Neural cell (in vitro differentiated cells): ENCODE measurements around the gene ADAMTS18. TPM values are rescaled to one million over a fixed set of nuclear protein-coding genes. Genes with fewer than 3 reads are reported as not detected.

Experiments
- H2AFZ ChIP-seq: fragments of 200-600, 300-800 bp; sonication (generic), shearing (Covaris generic); 2 replicates; pipeline ENCODE4 v1.6.0; 2014; ENCODE audit warnings: low read depth, mild to moderate bottlenecking, antibody characterized with exemption, low read length, moderate library complexity
- H3F3A ChIP-seq: fragments of 200-600 bp; shearing (Covaris generic); 2 replicates; pipeline ENCODE4 v1.6.1; 2016; ENCODE audit warnings: mild to moderate bottlenecking, moderate library complexity, mixed read lengths, antibody characterized with exemption, low read length; ENCODE audit not compliant: insufficient read depth, poor library complexity, severe bottlenecking
- H3K27ac ChIP-seq: fragments of 200-600, 300-800 bp; sonication (generic), shearing (Covaris generic); 2 replicates; pipeline ENCODE4 v1.5.1; 2014; ENCODE audit warnings: mild to moderate bottlenecking, low read length, moderate library complexity
- H3K27me3 ChIP-seq: fragments of 300-800, 200-600 bp; sonication (generic), shearing (Covaris generic); 2 replicates; pipeline ENCODE4 v1.6.0; 2014; ENCODE audit warnings: mild to moderate bottlenecking, low read depth, low read length, moderate library complexity; ENCODE audit not compliant: insufficient read depth
- H3K36me3 ChIP-seq: fragments of 300-800, 200-600 bp; sonication (generic), shearing (Covaris generic); 2 replicates; pipeline ENCODE4 v1.5.1; 2014; ENCODE audit warnings: mild to moderate bottlenecking, antibody characterized with exemption, low read length, moderate library complexity; ENCODE audit not compliant: insufficient read depth
- H3K4me2 ChIP-seq: fragments of 300-800, 200-600 bp; sonication (generic), shearing (Covaris generic); 2 replicates; pipeline ENCODE4 v1.6.0; 2014; ENCODE audit warnings: mild to moderate bottlenecking, low read length
- H3K4me3 ChIP-seq: fragments of 300-800, 200-600 bp; sonication (generic), shearing (Covaris generic); 2 replicates; pipeline ENCODE4 v1.5.1; 2014; ENCODE audit warnings: mild to moderate bottlenecking, low read length, moderate library complexity
- H3K79me2 ChIP-seq: fragments of 200-600 bp; shearing (Covaris generic); replicated peaks from 2 replicates; pipeline ENCODE4 v1.6.0; 2014; ENCODE audit warnings: mild to moderate bottlenecking, low read length, moderate library complexity; ENCODE audit not compliant: insufficient read depth
- H3K9ac ChIP-seq: fragments of 300-800, 200-600 bp; sonication (generic), shearing (Covaris generic); 2 replicates; pipeline ENCODE4 v1.6.1; 2016; ENCODE audit warnings: mild to moderate bottlenecking, low read length, mixed read lengths
- H3K9me2 ChIP-seq: fragments of 200-600 bp; shearing (Covaris generic); 2 replicates; pipeline ENCODE4 v1.6.1; 2016; ENCODE audit warnings: mild to moderate bottlenecking, low read length, mixed read lengths; ENCODE audit not compliant: insufficient read depth
- H3K9me3 ChIP-seq: fragments of 200-600, 300-800 bp; sonication (generic), shearing (Covaris generic); 2 replicates; pipeline ENCODE4 v1.6.1; 2016; ENCODE audit warnings: mild to moderate bottlenecking, mixed run types, low read length, moderate library complexity, mixed read lengths
- H4K20me1 ChIP-seq: fragments of 200-600 bp; shearing (Covaris generic); 2 replicates; pipeline ENCODE4 v1.6.1; 2016; ENCODE audit warnings: mild to moderate bottlenecking, mixed run types; ENCODE audit not compliant: insufficient read depth
- EP300 ChIP-seq: fragments of 450-650 bp; conservative IDR thresholded peaks from 2 replicates; pipeline ENCODE4 v1.6.1; 2014; ENCODE audit warnings: antibody characterized with exemption, mild to moderate bottlenecking, moderate library complexity; ENCODE audit not compliant: poor library complexity, severe bottlenecking
- EZH2 ChIP-seq: fragments of 200-600, 300-800 bp; shearing (Covaris generic), sonication (generic); IDR thresholded peaks from 2 replicates; pipeline ENCODE4 v1.6.1; 2014; ENCODE audit warnings: antibody characterized with exemption, low read length, borderline replicate concordance, mild to moderate bottlenecking; ENCODE audit not compliant: insufficient read depth, poor library complexity, severe bottlenecking
- MXI1 ChIP-seq: fragments of 450-650 bp; conservative IDR thresholded peaks from 2 replicates; pipeline ENCODE4 v1.6.1; 2014; ENCODE audit warnings: antibody characterized with exemption, mild to moderate bottlenecking; ENCODE audit not compliant: poor library complexity, severe bottlenecking
- POLR2AphosphoS5 ChIP-seq: IDR thresholded peaks from 2 replicates; pipeline ENCODE4 v1.6.1; 2012
- RAD21 ChIP-seq: fragments of 450-650 bp; conservative IDR thresholded peaks from 2 replicates; pipeline ENCODE4 v1.6.1; 2014; ENCODE audit warnings: antibody characterized with exemption, mild to moderate bottlenecking, moderate library complexity
- SMC3 ChIP-seq: fragments of 450-650 bp; conservative IDR thresholded peaks from 2 replicates; pipeline ENCODE4 v1.6.1; 2014; ENCODE audit warnings: antibody characterized with exemption, mild to moderate bottlenecking, moderate library complexity; ENCODE audit not compliant: poor library complexity
- TAF1 ChIP-seq: IDR thresholded peaks from 2 replicates; pipeline ENCODE4 v1.6.1; 2012; ENCODE audit warnings: low read depth
- polyA plus RNA-seq: library from polyadenylated mRNA; depleted of rRNA; stranded (reverse); fragments of >200 nt; gene quantifications from 2 replicates; pipeline ENCODE4 v1.2.3, GENCODE V29; 2014
- TF ChIP-seq, protein P1 (sequence below): fragments of 450-650 bp; IDR thresholded peaks from 2 replicates; pipeline ENCODE4 v1.5.1; 2014; ENCODE audit warnings: antibody characterized with exemption, mild to moderate bottlenecking, moderate library complexity; ENCODE audit not compliant: poor library complexity, severe bottlenecking
- TF ChIP-seq, protein P2 (sequence below): IDR thresholded peaks from 2 replicates; pipeline ENCODE4 v1.6.1; 2012; ENCODE audit warnings: borderline replicate concordance

ADAMTS18 gene
- polyA plus RNA-seq, 1 donor from 2014 or later = 1.3 TPM

DNA sequence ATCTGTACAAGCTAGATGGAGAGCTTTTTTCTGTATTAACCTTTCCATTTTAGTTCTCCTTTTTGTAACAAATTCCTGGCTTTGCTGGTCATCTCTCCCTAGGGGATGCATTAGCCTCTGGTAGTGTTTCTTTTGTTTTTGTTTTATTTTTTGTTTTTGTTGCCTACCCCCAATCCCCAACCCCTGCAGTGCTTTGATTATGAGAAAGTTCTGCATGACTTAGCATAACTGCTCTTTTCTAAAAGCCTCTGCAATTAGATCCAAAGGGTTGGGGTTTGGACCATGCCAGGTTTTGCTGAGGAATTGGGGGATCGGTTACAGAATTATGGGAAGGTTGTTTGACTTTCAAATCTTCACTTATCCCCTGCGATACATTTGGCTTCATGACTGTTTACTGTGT, 98.2 kb downstream of the ADAMTS18 start:
- Histone ChIP-seq H2AFZ (no peak overlapping the region), H3K9ac (no peak overlapping the region), H3K9me2 (no peaks in the 10 kb centered on the region), H3K36me3 (no peaks in the 10 kb centered on the region), H3F3A (no peaks in the 10 kb centered on the region), H3K27ac (no peak overlapping the region), H4K20me1 (no peaks in the 10 kb centered on the region), H3K27me3 (no peaks in the 10 kb centered on the region), H3K79me2 (no peaks in the 10 kb centered on the region), H3K9me3 (no peaks in the 10 kb centered on the region), H3K4me2 (no peak overlapping the region), H3K4me3 (no peak overlapping the region)
- TF ChIP-seq TAF1 = no peak
- TF ChIP-seq, protein P1, sequence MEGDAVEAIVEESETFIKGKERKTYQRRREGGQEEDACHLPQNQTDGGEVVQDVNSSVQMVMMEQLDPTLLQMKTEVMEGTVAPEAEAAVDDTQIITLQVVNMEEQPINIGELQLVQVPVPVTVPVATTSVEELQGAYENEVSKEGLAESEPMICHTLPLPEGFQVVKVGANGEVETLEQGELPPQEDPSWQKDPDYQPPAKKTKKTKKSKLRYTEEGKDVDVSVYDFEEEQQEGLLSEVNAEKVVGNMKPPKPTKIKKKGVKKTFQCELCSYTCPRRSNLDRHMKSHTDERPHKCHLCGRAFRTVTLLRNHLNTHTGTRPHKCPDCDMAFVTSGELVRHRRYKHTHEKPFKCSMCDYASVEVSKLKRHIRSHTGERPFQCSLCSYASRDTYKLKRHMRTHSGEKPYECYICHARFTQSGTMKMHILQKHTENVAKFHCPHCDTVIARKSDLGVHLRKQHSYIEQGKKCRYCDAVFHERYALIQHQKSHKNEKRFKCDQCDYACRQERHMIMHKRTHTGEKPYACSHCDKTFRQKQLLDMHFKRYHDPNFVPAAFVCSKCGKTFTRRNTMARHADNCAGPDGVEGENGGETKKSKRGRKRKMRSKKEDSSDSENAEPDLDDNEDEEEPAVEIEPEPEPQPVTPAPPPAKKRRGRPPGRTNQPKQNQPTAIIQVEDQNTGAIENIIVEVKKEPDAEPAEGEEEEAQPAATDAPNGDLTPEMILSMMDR = no peak
- TF ChIP-seq SMC3 = no peak
- no peak for TF ChIP-seq POLR2AphosphoS5
- TF ChIP-seq EP300 = no peak

DNA sequence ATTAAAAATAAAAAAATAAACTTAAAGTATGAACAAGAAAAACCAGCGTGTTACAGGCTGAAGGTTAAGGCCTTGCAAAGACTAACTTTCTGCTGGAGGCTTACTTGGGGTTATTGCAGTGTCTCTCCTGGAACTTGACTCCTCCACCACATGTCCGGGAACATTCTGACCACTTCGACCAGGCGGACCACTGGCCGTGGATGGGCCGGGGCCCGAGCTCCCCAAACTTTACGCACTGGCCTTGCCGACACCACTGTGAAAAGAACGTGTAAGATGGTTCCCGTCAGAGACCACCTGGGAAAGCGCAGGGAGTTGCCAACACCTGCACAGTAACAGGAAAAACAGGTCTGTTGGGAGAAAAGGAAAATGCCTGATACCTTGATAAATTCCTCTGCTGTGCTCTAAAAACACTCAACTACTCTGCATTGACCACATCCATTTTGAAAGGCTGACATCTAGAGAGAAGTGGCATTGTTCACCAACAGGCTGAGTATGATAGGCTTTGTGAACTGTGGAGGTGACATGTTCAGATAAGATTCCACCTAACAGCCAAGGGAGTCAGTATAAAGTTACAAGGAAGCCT, 99.1 kb downstream of the ADAMTS18 start:
- Histone ChIP-seq H2AFZ (no peak overlapping the region), H3K27me3 (no peaks in the 10 kb centered on the region), H3K27ac (no peak overlapping the region), H3K36me3 (no peaks in the 10 kb centered on the region), H3K4me3 (no peak overlapping the region), H3K79me2 (no peaks in the 10 kb centered on the region), H3K9ac (no peak overlapping the region), H3F3A (no peaks in the 10 kb centered on the region), H3K9me3 (no peaks in the 10 kb centered on the region), H4K20me1 (no peaks in the 10 kb centered on the region), H3K4me2 (no peak overlapping the region), H3K9me2 (no peaks in the 10 kb centered on the region)
- TF ChIP-seq EZH2 (no peak), TAF1 (no peak), RAD21 (no peak), POLR2AphosphoS5 (no peak), SMC3 (no peak), MXI1 (no peak), EP300 (no peak)
- TF ChIP-seq, protein P1 = no peak
- TF ChIP-seq, protein P2, sequence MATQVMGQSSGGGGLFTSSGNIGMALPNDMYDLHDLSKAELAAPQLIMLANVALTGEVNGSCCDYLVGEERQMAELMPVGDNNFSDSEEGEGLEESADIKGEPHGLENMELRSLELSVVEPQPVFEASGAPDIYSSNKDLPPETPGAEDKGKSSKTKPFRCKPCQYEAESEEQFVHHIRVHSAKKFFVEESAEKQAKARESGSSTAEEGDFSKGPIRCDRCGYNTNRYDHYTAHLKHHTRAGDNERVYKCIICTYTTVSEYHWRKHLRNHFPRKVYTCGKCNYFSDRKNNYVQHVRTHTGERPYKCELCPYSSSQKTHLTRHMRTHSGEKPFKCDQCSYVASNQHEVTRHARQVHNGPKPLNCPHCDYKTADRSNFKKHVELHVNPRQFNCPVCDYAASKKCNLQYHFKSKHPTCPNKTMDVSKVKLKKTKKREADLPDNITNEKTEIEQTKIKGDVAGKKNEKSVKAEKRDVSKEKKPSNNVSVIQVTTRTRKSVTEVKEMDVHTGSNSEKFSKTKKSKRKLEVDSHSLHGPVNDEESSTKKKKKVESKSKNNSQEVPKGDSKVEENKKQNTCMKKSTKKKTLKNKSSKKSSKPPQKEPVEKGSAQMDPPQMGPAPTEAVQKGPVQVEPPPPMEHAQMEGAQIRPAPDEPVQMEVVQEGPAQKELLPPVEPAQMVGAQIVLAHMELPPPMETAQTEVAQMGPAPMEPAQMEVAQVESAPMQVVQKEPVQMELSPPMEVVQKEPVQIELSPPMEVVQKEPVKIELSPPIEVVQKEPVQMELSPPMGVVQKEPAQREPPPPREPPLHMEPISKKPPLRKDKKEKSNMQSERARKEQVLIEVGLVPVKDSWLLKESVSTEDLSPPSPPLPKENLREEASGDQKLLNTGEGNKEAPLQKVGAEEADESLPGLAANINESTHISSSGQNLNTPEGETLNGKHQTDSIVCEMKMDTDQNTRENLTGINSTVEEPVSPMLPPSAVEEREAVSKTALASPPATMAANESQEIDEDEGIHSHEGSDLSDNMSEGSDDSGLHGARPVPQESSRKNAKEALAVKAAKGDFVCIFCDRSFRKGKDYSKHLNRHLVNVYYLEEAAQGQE = no peak
